ENCODE results near the gene NIPAL3.

Gene NIPAL3

GRCh38 chr1:24386931-24387330 is 28.7 kb upstream of the NIPAL3 start:
- Histone ChIP-seq H3K9me3 (ENCODE audit: insufficient read depth, low read length) (no peaks in the 10 kb centered on the region), H3K36me3 (ENCODE audit: low read length) (no peaks in the 10 kb centered on the region), H3F3A (ENCODE audit: insufficient read depth) (peaks cover 6% of the 10 kb centered on the region), H3K9ac (ENCODE audit: low read length) (no peak overlapping the region), H3K9me2 (replicated peaks; ENCODE audit: insufficient read depth, low read length) (no peaks in the 10 kb centered on the region), H3K4me2 (ENCODE audit: low read depth, low read length, poor library complexity, severe bottlenecking) (no peak overlapping the region), H3K4me3 (ENCODE audit: insufficient read depth, low read length, poor library complexity, severe bottlenecking) (no peak overlapping the region), H3K27ac (ENCODE audit: low read depth, low read length) (no peak overlapping the region), H4K20me1 (ENCODE audit: low read depth, low read length) (no peaks in the 10 kb centered on the region), H3K27me3 (ENCODE audit: low read length) (no peaks in the 10 kb centered on the region), H2AFZ (ENCODE audit: low read depth, low read length, severe bottlenecking) (no peak overlapping the region), H3K79me2 (ENCODE audit: insufficient read depth, low read length) (no peaks in the 10 kb centered on the region)
- TF ChIP-seq CTCF (IDR thresholded peaks at IDR 0.05; ENCODE audit: insufficient read depth, low read length, poor library complexity, severe bottlenecking) (no peak), EZH2phosphoT487 (conservative IDR thresholded peaks at IDR 0.05; ENCODE audit: low read length) (no peak)

GRCh38 chr1:24387636-24388175 is 27.9 kb upstream of the NIPAL3 start:
- no peak overlapping the region for H2AFZ ChIP-seq (ENCODE audit: low read depth, low read length, severe bottlenecking)
- H3K9ac ChIP-seq (ENCODE audit: low read length), result no peak overlapping the region
- no peaks in the 10 kb centered on the region for H3K79me2 ChIP-seq (ENCODE audit: insufficient read depth, low read length)
- no peak overlapping the region for H3K4me2 ChIP-seq (ENCODE audit: low read depth, low read length, poor library complexity, severe bottlenecking)
- H3K9me2 ChIP-seq (replicated peaks; ENCODE audit: insufficient read depth, low read length), result no peaks in the 10 kb centered on the region
- TF ChIP-seq CTCF (IDR thresholded peaks at IDR 0.05; ENCODE audit: insufficient read depth, low read length, poor library complexity, severe bottlenecking) (no peak), EZH2phosphoT487 (conservative IDR thresholded peaks at IDR 0.05; ENCODE audit: low read length) (no peak)
- H3K9me3 ChIP-seq (ENCODE audit: insufficient read depth, low read length), result no peaks in the 10 kb centered on the region
- no peaks in the 10 kb centered on the region for H3K36me3 ChIP-seq (ENCODE audit: low read length)
- H3K27me3 ChIP-seq (ENCODE audit: low read length), result no peaks in the 10 kb centered on the region
- H3F3A ChIP-seq (ENCODE audit: insufficient read depth), result peaks cover 12% of the 10 kb centered on the region
- no peak overlapping the region for H3K4me3 ChIP-seq (ENCODE audit: insufficient read depth, low read length, poor library complexity, severe bottlenecking)
- no peak overlapping the region for H3K27ac ChIP-seq (ENCODE audit: low read depth, low read length)
- no peaks in the 10 kb centered on the region for H4K20me1 ChIP-seq (ENCODE audit: low read depth, low read length)

- H3K9me2 ChIP-seq (replicated peaks; ENCODE audit: insufficient read depth, low read length), result no peaks in the 10 kb centered on the region
- TF ChIP-seq EZH2phosphoT487 (conservative IDR thresholded peaks at IDR 0.05; ENCODE audit: low read length), result no peak
- no peak for TF ChIP-seq CTCF (IDR thresholded peaks at IDR 0.05; ENCODE audit: insufficient read depth, low read length, poor library complexity, severe bottlenecking)
- H3K9ac ChIP-seq (ENCODE audit: low read length), result no peak overlapping the region
- no peaks in the 10 kb centered on the region for H3K79me2 ChIP-seq (ENCODE audit: insufficient read depth, low read length)
- no peaks in the 10 kb centered on the region for H3K36me3 ChIP-seq (ENCODE audit: low read length)
- H3K4me2 ChIP-seq (ENCODE audit: low read depth, low read length, poor library complexity, severe bottlenecking), result no peak overlapping the region
- no peaks in the 10 kb centered on the region for H3K27me3 ChIP-seq (ENCODE audit: low read length)
- H3K4me3 ChIP-seq (ENCODE audit: insufficient read depth, low read length, poor library complexity, severe bottlenecking), result no peak overlapping the region
- H3K27ac ChIP-seq (ENCODE audit: low read depth, low read length), result no peak overlapping the region
- no peak overlapping the region for H2AFZ ChIP-seq (ENCODE audit: low read depth, low read length, severe bottlenecking)
- peaks cover 19% of the 10 kb centered on the region for H3F3A ChIP-seq (ENCODE audit: insufficient read depth)
- H3K9me3 ChIP-seq (ENCODE audit: insufficient read depth, low read length), result no peaks in the 10 kb centered on the region
- H4K20me1 ChIP-seq (ENCODE audit: low read depth, low read length), result no peaks in the 10 kb centered on the region
Measured at GRCh38 chr1:24388331-24388885, 27.2 kb upstream of the NIPAL3 start.

All from SU-DHL-6 (cell line).